CD4-positive, alpha-beta T cell (primary cell): Measurements from ENCODE around the gene NUFIP1. TPM values are rescaled to one million over a fixed set of nuclear protein-coding genes. Genes with fewer than 3 reads are reported as not detected.

Experiments used
- ATAC-seq: fragments of 200-7000 bp; cut with Tn5 transposase; one replicate; pipeline ENCODE4 v1.10.0; 2022; ENCODE audit warnings: mild to moderate bottlenecking; ENCODE audit not compliant: poor library complexity
- CTCF ChIA-PET: fragments of 350-600 bp; sonication (Branson Sonifier 250); formaldehyde crosslinking; loops from one replicate; lab custom pipeline; 2021; ENCODE audit warnings: antibody characterized with exemption, inconsistent platforms; lab: Charles Lee
- POLR2A ChIA-PET: fragments of 350-600 bp; sonication (Branson Sonifier 250); formaldehyde crosslinking; loops from one replicate; lab custom pipeline; 2021; ENCODE audit warnings: antibody characterized with exemption, inconsistent platforms; lab: Charles Lee
- DNase-seq, 14 experiments: peaks; one replicate each; pipeline ENCODE4 v3.0.0-alpha.2; 2013 to 2020; ENCODE audit warnings: mixed read lengths in 2 of 14
- H3K27ac ChIP-seq, 2 donors: one replicate each; pipeline versions ENCODE4 v1.5.1 to v1.7.0; 2013; ENCODE audit warnings: low read length in 2 of 2, low read depth in 1 of 2, mild to moderate bottlenecking in 1 of 2
- H3K27me3 ChIP-seq, 2 experiments: 1 replicate in 1 of 2; 2 replicates in 1 of 2; pipeline versions ENCODE4 v1.6.1 to v1.7.0; 2013; ENCODE audit warnings: low read length in 2 of 2, control low read depth in 1 of 2, mild to moderate bottlenecking in 1 of 2, moderate library complexity in 1 of 2; ENCODE audit not compliant: insufficient read depth in 2 of 2, control insufficient read depth in 1 of 2
- H3K36me3 ChIP-seq: one replicate; pipeline ENCODE4 v1.6.1; 2013; ENCODE audit warnings: low read length, control low read depth; ENCODE audit not compliant: insufficient read depth
- H3K4me1 ChIP-seq: one replicate; pipeline ENCODE4 v1.6.1; 2013; ENCODE audit warnings: low read length, control low read depth; ENCODE audit not compliant: insufficient read depth
- H3K4me3 ChIP-seq: one replicate; pipeline ENCODE4 v1.5.1; 2013; ENCODE audit warnings: mild to moderate bottlenecking, low read length, moderate library complexity
- H3K9me3 ChIP-seq, 2 experiments: 1 replicate in 1 of 2; 2 replicates in 1 of 2; pipeline versions ENCODE4 v1.6.1 to v1.7.0; 2013; ENCODE audit warnings: low read length in 2 of 2, mild to moderate bottlenecking in 2 of 2, control low read depth in 1 of 2, moderate library complexity in 1 of 2; ENCODE audit not compliant: control insufficient read depth in 1 of 2, insufficient read depth in 1 of 2
- H3K27ac Mint-ChIP-seq: one replicate; pipeline ENCODE4 v1.8.0; 2020; ENCODE audit warnings: mixed read lengths
- H3K27me3 Mint-ChIP-seq: one replicate; pipeline ENCODE4 v1.8.0; 2021; ENCODE audit warnings: mixed read lengths
- H3K36me3 Mint-ChIP-seq: one replicate; pipeline ENCODE4 v1.8.0; 2021; ENCODE audit warnings: low read depth, mixed read lengths
- H3K4me1 Mint-ChIP-seq: one replicate; pipeline ENCODE4 v1.8.0; 2021; ENCODE audit warnings: low read depth, mixed read lengths
- H3K4me3 Mint-ChIP-seq: one replicate; pipeline ENCODE4 v1.8.0; 2020; ENCODE audit warnings: mild to moderate bottlenecking, mixed read lengths
- H3K9me3 Mint-ChIP-seq: one replicate; pipeline ENCODE4 v1.8.0; 2020; ENCODE audit warnings: mixed read lengths
- CTCF ChIP-seq: fragments of 200-600 bp; IDR thresholded peaks from one replicate; pipeline ENCODE4 v1.8.0; 2022; ENCODE audit warnings: antibody characterized with exemption, mild to moderate bottlenecking
- intact Hi-C, 2 experiments: fragments of 100-400 bp; cut with DNase I in 1 of 2; cut with micrococcal nuclease in 1 of 2; formaldehyde crosslinking; loops; one replicate each; pipeline versions ENCODE4 v1.15.1 to v1.9.0; 2023 to 2025; cut with DNase I, micrococcal nuclease
- total RNA-seq, 174 experiments: library from RNA in 2 of 174; stranded (reverse) in 2 of 174; gene quantifications; one replicate each; pipeline ENCODE4 v1.2.3 and lab custom pipeline; 2021 to 2026

The NUFIP1 gene
- total RNA-seq, 2 experiments from 2014 or later: 4.3 to 4.4 TPM

DNA sequence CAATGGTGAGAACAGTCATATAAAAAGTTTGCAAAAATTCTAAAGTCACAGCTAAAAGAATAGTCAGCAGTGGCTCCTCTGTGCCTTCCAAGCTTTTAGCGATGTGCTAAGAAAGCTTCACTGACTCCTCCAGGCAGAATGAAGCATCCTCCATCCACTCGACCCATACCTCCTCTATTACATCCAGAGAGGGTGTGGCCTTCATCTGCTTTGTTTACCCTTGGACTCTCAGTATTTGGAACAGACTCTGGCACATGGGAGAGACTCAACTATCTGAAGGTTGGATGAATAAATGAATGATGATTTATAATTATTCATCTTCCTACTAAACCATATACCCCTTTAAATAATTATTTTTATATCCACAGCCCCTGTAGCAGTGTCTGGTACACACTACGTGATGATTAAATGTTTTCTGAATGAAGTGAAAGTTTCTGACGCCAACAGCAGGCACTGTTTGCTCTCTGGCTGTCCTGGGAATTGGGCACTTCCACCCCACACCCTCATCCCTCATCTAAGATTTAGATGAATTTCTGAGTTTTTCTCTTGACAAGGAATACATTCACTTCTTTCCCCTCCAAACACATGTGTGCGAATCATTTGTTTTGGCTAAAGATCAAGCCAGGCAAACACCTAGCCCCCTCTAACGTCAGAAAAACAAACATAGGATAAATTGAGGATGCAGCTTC, 93.9 kb downstream of the NUFIP1 start:
- no peaks in the 10 kb centered on the region for H3K36me3 ChIP-seq
- intact Hi-C loops: no loop called here
- H3K27ac Mint-ChIP-seq: no peak overlapping the region
- no peak for TF ChIP-seq CTCF
- H3K27me3 Mint-ChIP-seq: peaks cover 10% of the 10 kb centered on the region
- no peak overlapping the region for H3K27ac ChIP-seq
- CTCF ChIA-PET: no interaction called here
- ATAC-seq (no peak), DNase-seq (no peak)
- no peaks in the 10 kb centered on the region for H3K9me3 Mint-ChIP-seq
- no peak overlapping the region for H3K4me3 Mint-ChIP-seq
- no peaks in the 10 kb centered on the region for H3K36me3 Mint-ChIP-seq
- no peak overlapping the region for H3K4me3 ChIP-seq
- POLR2A ChIA-PET: no interaction called here
- H3K4me1 Mint-ChIP-seq: no peaks in the 10 kb centered on the region
- no peaks in the 10 kb centered on the region for H3K4me1 ChIP-seq
- no peaks in the 10 kb centered on the region for H3K9me3 ChIP-seq
- no peaks in the 10 kb centered on the region for H3K27me3 ChIP-seq

DNA sequence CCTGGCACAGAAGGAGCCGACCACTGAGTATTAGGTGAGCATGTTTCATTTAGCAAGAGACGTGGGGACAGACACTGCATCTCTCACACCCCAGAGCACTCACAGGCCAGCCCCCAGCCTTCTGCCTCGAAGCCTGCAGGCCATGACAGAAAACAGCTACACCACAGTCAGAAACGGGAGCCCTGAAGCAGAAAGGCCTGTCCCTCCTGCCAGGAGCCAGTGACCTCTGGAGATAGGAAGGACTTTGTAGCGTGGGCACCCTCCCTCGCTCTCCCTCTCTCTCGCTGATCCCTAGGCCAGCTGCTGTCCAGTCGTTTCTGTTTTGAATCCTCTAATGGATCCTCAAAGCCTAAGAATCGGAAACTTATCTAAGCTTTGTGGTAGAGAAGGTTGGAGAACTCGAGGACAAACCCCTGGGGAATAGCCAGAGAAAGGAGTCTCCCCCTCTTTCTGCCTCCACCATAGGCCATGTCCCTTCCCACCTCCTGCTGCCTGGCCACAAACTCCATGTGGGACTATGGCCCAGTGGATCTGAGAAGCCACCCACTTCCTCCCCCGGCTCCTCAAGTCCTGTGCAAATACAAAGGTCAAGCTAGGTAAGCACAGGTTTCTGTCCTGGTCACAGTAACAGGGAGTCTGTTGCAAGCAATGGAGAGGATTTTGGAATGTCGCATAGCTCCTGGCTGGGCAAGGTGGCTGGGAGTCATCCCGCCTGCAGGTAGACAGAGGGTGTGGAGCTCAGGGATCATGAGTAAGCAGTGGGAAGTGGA, 95.1 kb downstream of the NUFIP1 start:
- TF ChIP-seq CTCF: no peak
- Mint-ChIP-seq H3K36me3 (no peaks in the 10 kb centered on the region), H3K27ac (no peak overlapping the region), H3K4me1 (no peaks in the 10 kb centered on the region), H3K9me3 (no peaks in the 10 kb centered on the region), H3K27me3 (peaks cover 4% of the 10 kb centered on the region), H3K4me3 (no peak overlapping the region)
- POLR2A ChIA-PET: no interaction called here
- DNase-seq (no peak), ATAC-seq (no peak)
- Histone ChIP-seq H3K36me3 (no peaks in the 10 kb centered on the region), H3K27ac (no peak overlapping the region), H3K27me3 (no peaks in the 10 kb centered on the region), H3K4me1 (no peaks in the 10 kb centered on the region), H3K9me3 (no peaks in the 10 kb centered on the region), H3K4me3 (no peak overlapping the region)
- intact Hi-C loops: no loop called here
- CTCF ChIA-PET: interaction anchor here (1.0 kb wide), 1 partner anchor 13 kb away, joined by 3 read pairs; no protein-coding TSS in a partner anchor

Other genes with a start within 250 kb of the NUFIP1 start
- 10 to 100 TPM; 18.9 to 20.8 TPM for gene GPALPP1, start 67 bp upstream of the NUFIP1 start, total RNA-seq
- gene GTF2F2, start 131.0 kb upstream of the NUFIP1 start, total RNA-seq: 10 to 100 TPM; 11.7 to 14.8 TPM
- not detected for gene KCTD4, start 211.6 kb upstream of the NUFIP1 start, total RNA-seq